D721Med (cell line): ENCODE data around the gene EPG5.

ENCODE experiments used
- DNase-seq: peaks from one replicate; pipeline ENCODE4 v3.0.0; 2011; ENCODE audit warnings: low spot score; ENCODE audit not compliant: insufficient read length
- FAIRE-seq: peaks from 2 replicates; lab custom pipeline; 2011; peaks lifted over from hg19 to GRCh38; lab: Jason Lieb, UNC
- TF ChIP-seq, protein P1 (sequence below): IDR thresholded peaks from 2 replicates; pipeline ENCODE4 v1.5.1; 2012; ENCODE audit warnings: mild to moderate bottlenecking, control low read depth; ENCODE audit not compliant: insufficient read depth; ENCODE audit errors: missing control alignments

Gene EPG5

DNA sequence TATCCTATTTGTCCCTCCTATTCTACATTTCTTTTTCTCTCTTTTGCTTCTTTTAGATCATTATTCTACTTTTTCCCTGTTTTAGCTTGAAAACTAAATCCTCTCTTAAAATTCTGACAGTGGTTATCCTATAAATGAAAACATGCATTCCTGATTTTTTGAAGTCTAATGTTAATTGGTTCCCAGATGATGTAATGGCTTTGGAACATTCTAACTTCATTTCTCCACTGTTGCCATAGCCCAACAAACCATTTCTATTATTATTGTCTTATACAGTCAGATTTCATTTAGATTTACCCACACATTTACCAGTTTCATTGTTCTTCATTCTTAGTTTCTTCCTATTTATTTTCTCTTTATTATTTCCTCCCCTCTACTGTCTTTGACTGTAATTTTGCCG is 105.2 kb downstream of the EPG5 start:
- no peak for DNase-seq
- peak; percentile 35 for FAIRE-seq
- TF ChIP-seq, protein P1, sequence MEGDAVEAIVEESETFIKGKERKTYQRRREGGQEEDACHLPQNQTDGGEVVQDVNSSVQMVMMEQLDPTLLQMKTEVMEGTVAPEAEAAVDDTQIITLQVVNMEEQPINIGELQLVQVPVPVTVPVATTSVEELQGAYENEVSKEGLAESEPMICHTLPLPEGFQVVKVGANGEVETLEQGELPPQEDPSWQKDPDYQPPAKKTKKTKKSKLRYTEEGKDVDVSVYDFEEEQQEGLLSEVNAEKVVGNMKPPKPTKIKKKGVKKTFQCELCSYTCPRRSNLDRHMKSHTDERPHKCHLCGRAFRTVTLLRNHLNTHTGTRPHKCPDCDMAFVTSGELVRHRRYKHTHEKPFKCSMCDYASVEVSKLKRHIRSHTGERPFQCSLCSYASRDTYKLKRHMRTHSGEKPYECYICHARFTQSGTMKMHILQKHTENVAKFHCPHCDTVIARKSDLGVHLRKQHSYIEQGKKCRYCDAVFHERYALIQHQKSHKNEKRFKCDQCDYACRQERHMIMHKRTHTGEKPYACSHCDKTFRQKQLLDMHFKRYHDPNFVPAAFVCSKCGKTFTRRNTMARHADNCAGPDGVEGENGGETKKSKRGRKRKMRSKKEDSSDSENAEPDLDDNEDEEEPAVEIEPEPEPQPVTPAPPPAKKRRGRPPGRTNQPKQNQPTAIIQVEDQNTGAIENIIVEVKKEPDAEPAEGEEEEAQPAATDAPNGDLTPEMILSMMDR = no peak

DNA sequence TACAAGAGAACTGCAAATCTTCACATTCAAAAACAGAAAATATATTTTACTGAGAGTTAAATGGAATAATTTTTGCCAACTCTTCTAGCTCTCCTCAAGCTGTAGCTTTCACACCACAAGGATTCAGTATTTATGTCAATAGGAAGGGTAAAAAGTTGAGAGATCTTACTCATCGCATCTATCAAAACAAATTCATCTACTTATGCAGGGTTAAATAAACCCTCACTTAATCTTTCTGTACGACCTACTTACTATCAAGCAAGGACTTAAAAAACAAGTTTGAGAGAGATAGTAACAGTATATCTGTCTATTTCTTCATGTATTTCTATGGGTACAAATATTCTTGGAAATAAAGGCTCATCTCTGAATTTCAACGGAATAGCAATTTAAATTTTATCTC is 106.2 kb downstream of the EPG5 start:
- DNase-seq (no peak), FAIRE-seq (peak; percentile 38)
- TF ChIP-seq, protein P1 = no peak

DNA sequence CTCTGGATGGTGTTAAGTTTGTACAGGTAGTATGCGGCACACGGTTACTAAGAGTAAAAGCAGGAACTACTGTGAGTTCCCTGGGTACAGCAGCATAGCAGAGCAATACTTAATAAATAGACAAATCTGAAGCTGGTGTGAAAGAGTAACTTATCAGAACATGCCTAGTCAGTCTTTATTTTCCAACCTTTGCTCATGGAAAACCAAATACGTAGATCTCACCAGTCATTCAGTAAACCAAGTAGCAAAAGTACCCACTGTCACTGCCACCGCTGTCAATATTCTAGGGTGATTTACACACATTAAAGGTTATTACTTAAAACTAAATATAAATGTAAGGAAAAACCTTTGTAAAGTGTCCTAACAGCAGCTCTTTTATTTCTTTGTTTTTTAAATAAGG is 106.6 kb downstream of the EPG5 start:
- TF ChIP-seq, protein P1 = no peak
- FAIRE-seq (no peak), DNase-seq (no peak)

DNA sequence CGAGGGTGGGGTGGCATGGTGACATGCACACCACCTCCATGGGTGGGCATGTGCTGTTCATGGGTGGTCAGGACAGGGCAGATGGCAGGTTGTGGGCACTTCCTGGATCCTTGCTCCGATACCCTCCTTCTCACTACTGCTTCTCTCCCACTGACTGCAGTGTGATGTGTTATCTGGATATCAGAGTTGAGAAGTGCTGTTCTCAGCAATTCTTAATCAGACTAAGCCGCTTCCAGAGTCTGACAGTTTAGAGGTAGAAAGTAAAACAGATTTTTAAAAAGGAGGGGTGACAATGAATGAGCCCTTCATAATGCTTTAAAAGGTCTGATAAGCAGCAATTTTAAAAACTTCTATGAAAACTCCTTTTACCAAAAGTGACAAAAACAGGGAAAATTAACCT is 107.8 kb downstream of the EPG5 start:
- DNase-seq (no peak), FAIRE-seq (no peak)
- TF ChIP-seq, protein P1 = no peak

DNA sequence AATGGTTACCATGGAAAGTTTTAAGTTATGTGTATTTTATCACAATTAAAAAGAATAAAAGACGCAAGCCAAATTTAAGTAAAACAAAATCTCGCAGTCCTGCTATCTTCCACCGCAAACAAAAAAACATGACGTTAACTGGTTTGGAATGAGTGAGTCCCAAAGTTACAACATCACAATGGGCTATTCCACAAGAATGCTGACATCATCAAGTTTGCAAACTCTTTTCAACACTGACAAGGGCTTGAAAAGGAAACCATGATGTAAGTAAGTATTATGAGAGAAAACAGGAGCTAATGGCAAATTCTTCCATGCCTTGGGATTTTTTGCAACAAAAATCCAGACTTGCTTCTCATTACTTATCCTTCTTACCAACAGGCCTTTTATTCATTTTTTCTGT is 110.6 kb downstream of the EPG5 start:
- no peak for DNase-seq
- no peak for FAIRE-seq
- TF ChIP-seq, protein P1 = no peak

DNA sequence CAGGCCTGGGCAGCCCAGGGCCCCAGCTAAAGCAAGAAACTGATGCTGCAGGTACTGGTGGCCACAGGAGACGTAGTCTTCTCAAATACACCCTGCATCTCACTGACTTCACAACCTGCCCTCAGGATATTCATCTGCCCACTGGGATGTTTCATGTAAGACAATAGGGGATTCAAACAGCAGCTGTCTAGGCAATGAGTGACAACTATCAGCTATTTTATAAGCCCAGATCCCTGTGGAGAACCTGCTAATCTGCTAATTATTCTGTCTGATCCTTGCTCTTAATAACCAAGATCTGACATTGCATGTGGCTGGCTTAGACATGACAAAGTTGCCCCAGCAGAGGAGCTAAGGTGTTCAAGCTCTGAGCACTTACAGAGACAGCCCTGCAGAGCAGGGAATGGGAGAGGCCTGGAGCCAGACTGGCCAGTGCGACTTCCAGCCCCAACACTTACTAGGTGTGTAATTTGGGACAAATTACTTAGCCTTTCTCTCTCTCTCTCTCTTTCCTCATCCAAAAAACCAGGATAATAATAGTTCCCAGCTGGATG is 113.0 kb downstream of the EPG5 start:
- DNase-seq (peak; percentile 52), FAIRE-seq (peak; percentile 94)
- TF ChIP-seq, protein P1 = no peak

DNA sequence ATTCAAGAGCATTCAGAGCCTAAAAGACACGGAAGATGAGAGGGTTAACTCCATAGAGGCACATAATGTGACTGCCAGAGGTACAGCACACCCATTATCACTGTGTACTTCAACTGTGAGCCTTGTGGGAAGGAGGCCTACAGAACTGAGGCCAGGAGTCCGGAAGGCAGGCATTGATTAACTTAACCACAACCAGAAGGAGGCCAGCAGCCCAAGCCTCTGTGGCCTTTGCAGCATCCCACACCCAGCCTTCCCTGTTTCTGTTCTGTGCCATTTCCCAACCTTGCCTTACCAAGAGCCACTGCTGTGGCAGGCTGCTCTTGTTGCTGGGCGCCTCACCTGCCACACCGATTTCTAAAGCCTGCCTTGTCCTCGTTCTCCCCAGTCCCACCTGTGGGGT is 114.5 kb downstream of the EPG5 start:
- DNase-seq (no peak), FAIRE-seq (no peak)

More for the DNA sequence above, 114.5 kb downstream of the EPG5 start:
- TF ChIP-seq, protein P1 = no peak
